H1 (cell line): ENCODE results near the gene NRL. TPM values are rescaled to one million over a fixed set of nuclear protein-coding genes. Genes with fewer than 3 reads are reported as not detected.

Experiments
- BCL11A ChIP-seq, 2 experiments: IDR thresholded peaks; one replicate each; pipeline ENCODE4 v1.6.1; 2011; ENCODE audit warnings: low read depth in 2 of 2, low read length in 2 of 2, mild to moderate bottlenecking in 2 of 2
- CEBPB ChIP-seq: IDR thresholded peaks from 2 replicates; pipeline ENCODE4 v1.6.1; 2012; ENCODE audit warnings: low read depth, low read length
- CHD2 ChIP-seq: IDR thresholded peaks from 2 replicates; pipeline ENCODE4 v1.6.1; 2012; ENCODE audit warnings: low read length, improper control_type of control experiment
- EGR1 ChIP-seq: IDR thresholded peaks from 2 replicates; pipeline ENCODE4 v1.6.1; 2011; ENCODE audit warnings: low read depth, low read length, borderline replicate concordance
- GABPA ChIP-seq: IDR thresholded peaks from 2 replicates; pipeline ENCODE4 v1.6.1; 2011; ENCODE audit warnings: mild to moderate bottlenecking, low read length, moderate library complexity, borderline replicate concordance; ENCODE audit not compliant: insufficient read depth
- HDAC2 ChIP-seq, 2 experiments: fragments of 300-600 bp in 1 of 2; sonication (generic) in 1 of 2; IDR thresholded peaks; 2 replicates each; pipeline ENCODE4 v1.6.1; 2011 to 2012; ENCODE audit warnings: low read depth in 2 of 2, low read length in 2 of 2, mild to moderate bottlenecking in 2 of 2, moderate library complexity in 2 of 2, borderline replicate concordance in 1 of 2, inconsistent platforms in 1 of 2
- PHF8 ChIP-seq: fragments of 200-600 bp; sonication (generic); conservative IDR thresholded peaks from 2 replicates; pipeline ENCODE4 v1.7.1; 2012; ENCODE audit warnings: low read depth, mild to moderate bottlenecking, inconsistent platforms, low read length, moderate library complexity
- POU5F1 ChIP-seq: IDR thresholded peaks from 2 replicates; pipeline ENCODE4 v1.6.1; 2011; ENCODE audit warnings: low read depth, mild to moderate bottlenecking, low read length, moderate library complexity
- RXRA ChIP-seq: IDR thresholded peaks from 2 replicates; pipeline ENCODE4 v1.6.1; 2011; ENCODE audit warnings: low read depth, mild to moderate bottlenecking, low read length, moderate library complexity; ENCODE audit not compliant: insufficient read depth
- SP2 ChIP-seq: IDR thresholded peaks from 2 replicates; pipeline ENCODE4 v1.6.1; 2012; ENCODE audit warnings: mild to moderate bottlenecking, low read length, inconsistent platforms
- TAF1 ChIP-seq: IDR thresholded peaks from 2 replicates; pipeline ENCODE4 v1.6.1; 2011; ENCODE audit warnings: mild to moderate bottlenecking, low read depth, low read length
- ZNF274 ChIP-seq: IDR thresholded peaks from 2 replicates; pipeline ENCODE4 v1.7.0; 2012; ENCODE audit warnings: low read length, borderline replicate concordance; ENCODE audit errors: extremely low read depth
- polyA plus RNA-seq, 7 experiments: library from polyadenylated mRNA; depleted of rRNA in 3 of 7; stranded (reverse) in 5 of 7; unstranded in 2 of 7; fragments of >200 nt in 5 of 7; fragments of 200-250 nt in 2 of 7; gene quantifications; 1 replicate in 5 of 7; 2 replicates in 1 of 7; 4 replicates in 1 of 7; pipeline versions ENCODE4 v1.2.1 to v1.2.3, GENCODE V29; 2011 to 2013; ENCODE audit warnings: missing spikeins in 2 of 7, mixed read lengths in 2 of 7
- total RNA-seq: library from RNA; stranded (reverse); fragmentation: NEBNext Ultra II Directional; extraction: Animal tissue kit (Norgen Biotek cat#: 25700); gene quantifications from 2 replicates; pipeline ENCODE4 v1.2.1, GENCODE V29; 2021
- TF ChIP-seq, protein P1 (sequence below): fragments of 300-600 bp; sonication (generic); IDR thresholded peaks from 2 replicates; pipeline ENCODE4 v1.7.1; 2012; ENCODE audit warnings: low read length, moderate library complexity, mild to moderate bottlenecking, inconsistent platforms; ENCODE audit not compliant: insufficient replicate concordance

NRL gene
- total and polyA plus RNA-seq, 2 of the 8 experiments (the other 6 are each of a cell fraction or from before 2014, with no cell fraction given), result 1.1 to 2.2 TPM

DNA sequence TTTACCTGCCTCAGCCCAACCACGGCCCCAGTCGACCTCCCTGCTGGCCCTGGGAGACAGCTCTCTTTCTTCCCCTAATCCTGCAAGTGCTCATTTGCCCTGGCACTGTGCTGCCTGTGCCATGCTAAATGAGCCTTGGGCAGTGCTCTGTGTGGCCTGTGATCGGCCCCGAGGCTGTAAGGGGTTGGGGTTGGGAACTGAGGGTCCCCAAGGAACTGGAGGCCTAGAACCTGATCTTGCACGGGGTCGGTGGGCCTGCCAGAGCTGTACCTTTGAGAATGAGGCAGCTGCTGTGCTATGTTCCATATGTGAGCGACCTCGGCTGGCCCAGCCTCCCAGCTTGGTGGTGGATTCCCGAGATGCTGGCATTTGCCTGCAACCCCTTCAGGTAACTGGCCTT, 35.3 kb upstream of the NRL start (continued):
- TF ChIP-seq, protein P1, sequence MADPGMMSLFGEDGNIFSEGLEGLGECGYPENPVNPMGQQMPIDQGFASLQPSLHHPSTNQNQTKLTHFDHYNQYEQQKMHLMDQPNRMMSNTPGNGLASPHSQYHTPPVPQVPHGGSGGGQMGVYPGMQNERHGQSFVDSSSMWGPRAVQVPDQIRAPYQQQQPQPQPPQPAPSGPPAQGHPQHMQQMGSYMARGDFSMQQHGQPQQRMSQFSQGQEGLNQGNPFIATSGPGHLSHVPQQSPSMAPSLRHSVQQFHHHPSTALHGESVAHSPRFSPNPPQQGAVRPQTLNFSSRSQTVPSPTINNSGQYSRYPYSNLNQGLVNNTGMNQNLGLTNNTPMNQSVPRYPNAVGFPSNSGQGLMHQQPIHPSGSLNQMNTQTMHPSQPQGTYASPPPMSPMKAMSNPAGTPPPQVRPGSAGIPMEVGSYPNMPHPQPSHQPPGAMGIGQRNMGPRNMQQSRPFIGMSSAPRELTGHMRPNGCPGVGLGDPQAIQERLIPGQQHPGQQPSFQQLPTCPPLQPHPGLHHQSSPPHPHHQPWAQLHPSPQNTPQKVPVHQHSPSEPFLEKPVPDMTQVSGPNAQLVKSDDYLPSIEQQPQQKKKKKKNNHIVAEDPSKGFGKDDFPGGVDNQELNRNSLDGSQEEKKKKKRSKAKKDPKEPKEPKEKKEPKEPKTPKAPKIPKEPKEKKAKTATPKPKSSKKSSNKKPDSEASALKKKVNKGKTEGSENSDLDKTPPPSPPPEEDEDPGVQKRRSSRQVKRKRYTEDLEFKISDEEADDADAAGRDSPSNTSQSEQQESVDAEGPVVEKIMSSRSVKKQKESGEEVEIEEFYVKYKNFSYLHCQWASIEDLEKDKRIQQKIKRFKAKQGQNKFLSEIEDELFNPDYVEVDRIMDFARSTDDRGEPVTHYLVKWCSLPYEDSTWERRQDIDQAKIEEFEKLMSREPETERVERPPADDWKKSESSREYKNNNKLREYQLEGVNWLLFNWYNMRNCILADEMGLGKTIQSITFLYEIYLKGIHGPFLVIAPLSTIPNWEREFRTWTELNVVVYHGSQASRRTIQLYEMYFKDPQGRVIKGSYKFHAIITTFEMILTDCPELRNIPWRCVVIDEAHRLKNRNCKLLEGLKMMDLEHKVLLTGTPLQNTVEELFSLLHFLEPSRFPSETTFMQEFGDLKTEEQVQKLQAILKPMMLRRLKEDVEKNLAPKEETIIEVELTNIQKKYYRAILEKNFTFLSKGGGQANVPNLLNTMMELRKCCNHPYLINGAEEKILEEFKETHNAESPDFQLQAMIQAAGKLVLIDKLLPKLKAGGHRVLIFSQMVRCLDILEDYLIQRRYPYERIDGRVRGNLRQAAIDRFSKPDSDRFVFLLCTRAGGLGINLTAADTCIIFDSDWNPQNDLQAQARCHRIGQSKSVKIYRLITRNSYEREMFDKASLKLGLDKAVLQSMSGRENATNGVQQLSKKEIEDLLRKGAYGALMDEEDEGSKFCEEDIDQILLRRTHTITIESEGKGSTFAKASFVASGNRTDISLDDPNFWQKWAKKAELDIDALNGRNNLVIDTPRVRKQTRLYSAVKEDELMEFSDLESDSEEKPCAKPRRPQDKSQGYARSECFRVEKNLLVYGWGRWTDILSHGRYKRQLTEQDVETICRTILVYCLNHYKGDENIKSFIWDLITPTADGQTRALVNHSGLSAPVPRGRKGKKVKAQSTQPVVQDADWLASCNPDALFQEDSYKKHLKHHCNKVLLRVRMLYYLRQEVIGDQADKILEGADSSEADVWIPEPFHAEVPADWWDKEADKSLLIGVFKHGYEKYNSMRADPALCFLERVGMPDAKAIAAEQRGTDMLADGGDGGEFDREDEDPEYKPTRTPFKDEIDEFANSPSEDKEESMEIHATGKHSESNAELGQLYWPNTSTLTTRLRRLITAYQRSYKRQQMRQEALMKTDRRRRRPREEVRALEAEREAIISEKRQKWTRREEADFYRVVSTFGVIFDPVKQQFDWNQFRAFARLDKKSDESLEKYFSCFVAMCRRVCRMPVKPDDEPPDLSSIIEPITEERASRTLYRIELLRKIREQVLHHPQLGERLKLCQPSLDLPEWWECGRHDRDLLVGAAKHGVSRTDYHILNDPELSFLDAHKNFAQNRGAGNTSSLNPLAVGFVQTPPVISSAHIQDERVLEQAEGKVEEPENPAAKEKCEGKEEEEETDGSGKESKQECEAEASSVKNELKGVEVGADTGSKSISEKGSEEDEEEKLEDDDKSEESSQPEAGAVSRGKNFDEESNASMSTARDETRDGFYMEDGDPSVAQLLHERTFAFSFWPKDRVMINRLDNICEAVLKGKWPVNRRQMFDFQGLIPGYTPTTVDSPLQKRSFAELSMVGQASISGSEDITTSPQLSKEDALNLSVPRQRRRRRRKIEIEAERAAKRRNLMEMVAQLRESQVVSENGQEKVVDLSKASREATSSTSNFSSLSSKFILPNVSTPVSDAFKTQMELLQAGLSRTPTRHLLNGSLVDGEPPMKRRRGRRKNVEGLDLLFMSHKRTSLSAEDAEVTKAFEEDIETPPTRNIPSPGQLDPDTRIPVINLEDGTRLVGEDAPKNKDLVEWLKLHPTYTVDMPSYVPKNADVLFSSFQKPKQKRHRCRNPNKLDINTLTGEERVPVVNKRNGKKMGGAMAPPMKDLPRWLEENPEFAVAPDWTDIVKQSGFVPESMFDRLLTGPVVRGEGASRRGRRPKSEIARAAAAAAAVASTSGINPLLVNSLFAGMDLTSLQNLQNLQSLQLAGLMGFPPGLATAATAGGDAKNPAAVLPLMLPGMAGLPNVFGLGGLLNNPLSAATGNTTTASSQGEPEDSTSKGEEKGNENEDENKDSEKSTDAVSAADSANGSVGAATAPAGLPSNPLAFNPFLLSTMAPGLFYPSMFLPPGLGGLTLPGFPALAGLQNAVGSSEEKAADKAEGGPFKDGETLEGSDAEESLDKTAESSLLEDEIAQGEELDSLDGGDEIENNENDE, result no peak
- no peak for TF ChIP-seq PHF8
- no peak for TF ChIP-seq GABPA
- no peak for TF ChIP-seq ZNF274
- TF ChIP-seq RXRA, result no peak
- TF ChIP-seq TAF1, result no peak
- no peak for TF ChIP-seq EGR1
- TF ChIP-seq POU5F1, result no peak
- TF ChIP-seq CEBPB, result no peak
- no peak for TF ChIP-seq SP2
- TF ChIP-seq BCL11A (IDR thresholded peaks at IDR 0.05; ENCODE audit: low read depth in 2 of 2, low read length in 2 of 2), result no peak
- no peak for TF ChIP-seq HDAC2 (IDR thresholded peaks at IDR 0.05; ENCODE audit: borderline replicate concordance in 1 of 2, low read depth in 2 of 2, low read length in 2 of 2)
- TF ChIP-seq CHD2, result no peak
